A673 (cell line): ENCODE measurements around the gene AKR1C4. TPM values are rescaled to one million over a fixed set of nuclear protein-coding genes. Genes with fewer than 3 reads are reported as not detected.
"Not testable (repeated sequence)": the region's sequence is repeated elsewhere in the genome, so short reads cannot be mapped to it uniquely, and the experiment has no call there.

Experiments used
- BruUV-seq: library from RNA; stranded (reverse); fragments of 400-500 nt; replicated peaks from 2 replicates; lab custom pipeline; 2021; lab: Mats Ljungman, UMichigan
- CTCF ChIA-PET: fragments of 300-600 bp; sonication (Branson Sonifier 250); formaldehyde crosslinking; loops from one replicate; lab custom pipeline; 2022; ENCODE audit warnings: antibody characterized with exemption; lab: Charles Lee
- POLR2A ChIA-PET: fragments of 300-600 bp; sonication (Branson Sonifier 250); formaldehyde crosslinking; loops from one replicate; lab custom pipeline; 2022; ENCODE audit warnings: antibody characterized with exemption; ENCODE audit not compliant: low non-redundant PET; lab: Charles Lee
- DNase-seq: peaks from one replicate; pipeline ENCODE4 v3.0.0-alpha.2; 2015; ENCODE audit warnings: low spot score
- H3K27ac ChIP-seq: fragments of 200-600 bp; sonication (generic); 2 replicates; pipeline ENCODE4 v1.5.1; 2016; ENCODE audit warnings: mixed run types, low read depth, mild to moderate bottlenecking, mixed read lengths, antibody characterized with exemption, low read length; ENCODE audit not compliant: poor library complexity, severe bottlenecking
- H3K27me3 ChIP-seq: fragments of 200-600 bp; sonication (generic); replicated peaks from 2 replicates; pipeline ENCODE4 v1.6.1; 2017; ENCODE audit warnings: mixed run types, low read depth, mild to moderate bottlenecking, mixed read lengths, antibody characterized with exemption, low read length; ENCODE audit not compliant: insufficient read depth, poor library complexity
- H3K36me3 ChIP-seq: fragments of 200-600 bp; sonication (generic); 2 replicates; pipeline ENCODE4 v1.6.1; 2016; ENCODE audit warnings: mixed run types, mild to moderate bottlenecking, mixed read lengths, antibody characterized with exemption, low read length; ENCODE audit not compliant: insufficient read depth, poor library complexity, severe bottlenecking
- H3K4me1 ChIP-seq: fragments of 200-600 bp; sonication (generic); 2 replicates; pipeline ENCODE4 v1.6.1; 2017; ENCODE audit warnings: mixed run types, mild to moderate bottlenecking, mixed read lengths, antibody characterized with exemption, low read length; ENCODE audit not compliant: insufficient read depth, poor library complexity, severe bottlenecking
- H3K4me3 ChIP-seq: fragments of 200-600 bp; sonication (generic); 2 replicates; pipeline ENCODE4 v1.5.1; 2016; ENCODE audit warnings: low read depth, mixed run types, mild to moderate bottlenecking, mixed read lengths, low read length; ENCODE audit not compliant: poor library complexity, severe bottlenecking
- H3K9me3 ChIP-seq: fragments of 200-600 bp; sonication (generic); 2 replicates; pipeline ENCODE4 v1.6.1; 2016; ENCODE audit warnings: mixed run types, low read depth, mild to moderate bottlenecking, mixed read lengths, antibody characterized with exemption, low read length; ENCODE audit not compliant: poor library complexity, severe bottlenecking
- EZH2 ChIP-seq: fragments of 200-600 bp; sonication (generic); IDR thresholded peaks from 2 replicates; pipeline ENCODE4 v1.6.1; 2017; ENCODE audit warnings: borderline replicate concordance, low read depth, mild to moderate bottlenecking, mixed read lengths, antibody characterized with exemption, low read length; ENCODE audit not compliant: poor library complexity, severe bottlenecking
- intact Hi-C: fragments of 100-400 bp; cut with micrococcal nuclease; formaldehyde crosslinking; loops from one replicate; pipeline ENCODE4 v1.10.0; 2022; ENCODE audit not compliant: unreplicated experiment
- total RNA-seq: library from RNA; stranded (reverse); gene quantifications from 2 replicates; pipeline ENCODE4 v1.2.3, GENCODE V29; 2021
- TF ChIP-seq, protein P1 (sequence below): fragments of 300-800, 200-600 bp; sonication (generic); conservative IDR thresholded peaks from 2 replicates; pipeline ENCODE4 v1.5.1; 2017; ENCODE audit warnings: low read depth, mild to moderate bottlenecking, antibody characterized with exemption, low read length, moderate library complexity, mixed read lengths

The AKR1C4 gene
- total RNA-seq, 1 experiment from 2014 or later: not detected

- POLR2A ChIA-PET: no interaction called here
- H3K4me3 ChIP-seq: no peak overlapping the region
- no peaks in the 10 kb centered on the region for H3K36me3 ChIP-seq
- H3K4me1 ChIP-seq: peaks cover 13% of the 10 kb centered on the region
- intact Hi-C loops: no loop called here
- no peaks in the 10 kb centered on the region for H3K27me3 ChIP-seq
- H3K27ac ChIP-seq: peak overlapping the region; percentile 6
- no TSS peak for BruUV-seq
- TF ChIP-seq EZH2: no peak
- TF ChIP-seq, protein P1, sequence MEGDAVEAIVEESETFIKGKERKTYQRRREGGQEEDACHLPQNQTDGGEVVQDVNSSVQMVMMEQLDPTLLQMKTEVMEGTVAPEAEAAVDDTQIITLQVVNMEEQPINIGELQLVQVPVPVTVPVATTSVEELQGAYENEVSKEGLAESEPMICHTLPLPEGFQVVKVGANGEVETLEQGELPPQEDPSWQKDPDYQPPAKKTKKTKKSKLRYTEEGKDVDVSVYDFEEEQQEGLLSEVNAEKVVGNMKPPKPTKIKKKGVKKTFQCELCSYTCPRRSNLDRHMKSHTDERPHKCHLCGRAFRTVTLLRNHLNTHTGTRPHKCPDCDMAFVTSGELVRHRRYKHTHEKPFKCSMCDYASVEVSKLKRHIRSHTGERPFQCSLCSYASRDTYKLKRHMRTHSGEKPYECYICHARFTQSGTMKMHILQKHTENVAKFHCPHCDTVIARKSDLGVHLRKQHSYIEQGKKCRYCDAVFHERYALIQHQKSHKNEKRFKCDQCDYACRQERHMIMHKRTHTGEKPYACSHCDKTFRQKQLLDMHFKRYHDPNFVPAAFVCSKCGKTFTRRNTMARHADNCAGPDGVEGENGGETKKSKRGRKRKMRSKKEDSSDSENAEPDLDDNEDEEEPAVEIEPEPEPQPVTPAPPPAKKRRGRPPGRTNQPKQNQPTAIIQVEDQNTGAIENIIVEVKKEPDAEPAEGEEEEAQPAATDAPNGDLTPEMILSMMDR: no peak
- DNase-seq: peak; percentile 79
- CTCF ChIA-PET: interaction anchor here (0.7 kb wide), 1 partner anchor 75 kb away, joined by 3 read pairs; no protein-coding TSS in a partner anchor
- no peaks in the 10 kb centered on the region for H3K9me3 ChIP-seq
These were observed 37.6 kb downstream of the AKR1C4 start for GRCh38 chr10:5234106-5234860.

- POLR2A ChIA-PET, CTCF ChIA-PET: not testable (repeated sequence)
These were observed 40.9 kb downstream of the AKR1C4 start for GRCh38 chr10:5237541-5237940.

DNA sequence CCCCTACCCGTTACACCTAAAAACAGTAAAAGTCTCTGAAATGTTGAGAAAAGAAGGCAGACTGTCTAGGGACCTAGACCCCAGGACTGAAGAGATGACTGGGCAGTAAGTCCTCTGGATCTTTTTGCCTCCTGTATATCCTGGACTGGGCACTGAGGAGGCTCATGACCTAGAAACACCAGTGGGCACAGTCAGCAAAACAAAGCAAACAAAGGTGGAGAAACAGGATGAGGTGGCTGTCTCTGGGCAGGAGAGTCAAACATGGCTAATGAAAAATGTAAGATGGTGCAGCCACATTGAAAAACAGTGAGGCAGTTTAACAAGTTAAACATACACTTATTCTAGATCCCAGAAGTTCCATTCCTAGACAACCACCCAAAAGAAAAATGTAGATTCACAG, 45.9 kb downstream of the AKR1C4 start:
- Histone ChIP-seq H3K4me3 (no peak overlapping the region), H3K27me3 (no peaks in the 10 kb centered on the region), H3K27ac (no peak overlapping the region), H3K4me1 (no peaks in the 10 kb centered on the region), H3K36me3 (no peaks in the 10 kb centered on the region), H3K9me3 (no peaks in the 10 kb centered on the region)
- no TSS peak for BruUV-seq
- POLR2A ChIA-PET: no interaction called here
- no peak for DNase-seq
- TF ChIP-seq EZH2: no peak
- TF ChIP-seq, protein P1: no peak
- CTCF ChIA-PET: no interaction called here
- intact Hi-C loops: no loop called here

More at GRCh38 chr10:5237541-5237940, 40.9 kb downstream of the AKR1C4 start:
- H3K4me1 ChIP-seq: peaks cover 13% of the 10 kb centered on the region
- H3K36me3 ChIP-seq, H3K4me3 ChIP-seq, H3K27me3 ChIP-seq, H3K27ac ChIP-seq, DNase-seq, BruUV-seq, H3K9me3 ChIP-seq, intact Hi-C loops: not testable (repeated sequence)
